ENCODE data around the gene FSTL3. TPM values are rescaled to one million over a fixed set of nuclear protein-coding genes. Genes with fewer than 3 reads are reported as not detected.

The FSTL3 gene
- total RNA-seq, 1 experiment from 2014 or later: 6.8 TPM

DNA sequence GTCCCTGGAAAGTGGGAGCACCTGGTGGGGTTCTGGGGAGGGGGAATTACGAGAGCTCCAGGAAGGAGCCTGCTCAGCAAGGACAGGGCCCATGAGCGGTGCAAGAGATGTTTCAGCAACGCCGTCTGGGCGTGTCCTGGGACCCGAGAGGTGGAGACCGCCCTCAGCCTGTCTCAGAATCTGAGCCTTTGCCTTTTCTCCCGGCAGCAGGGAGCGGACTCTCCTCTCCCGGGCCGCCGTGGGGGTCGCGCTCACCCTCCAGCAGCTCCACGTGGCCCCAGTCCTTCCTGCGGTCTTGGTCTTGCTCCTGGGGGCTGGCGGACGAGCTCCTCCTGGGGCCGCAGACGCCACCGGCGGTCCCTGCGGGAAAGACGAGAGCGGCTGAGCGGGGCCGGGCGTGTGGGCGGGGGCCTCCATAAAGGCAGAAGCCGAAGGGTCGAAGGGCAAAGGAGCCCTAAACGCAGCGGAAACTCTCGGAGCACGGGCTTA is 43.6 kb upstream of the FSTL3 start:
- Histone ChIP-seq H2BK15ac (ENCODE audit: low read depth, low read length) (no peak overlapping the region), H2AK5ac (ENCODE audit: insufficient read length, low read length) (no peak overlapping the region), H3T11ph (ENCODE audit: low read length) (no peak overlapping the region), H2BK120ac (ENCODE audit: low read depth, low read length, poor library complexity, severe bottlenecking) (no peak overlapping the region), H2BK5ac (ENCODE audit: insufficient read length, low read length) (no peak overlapping the region), H3K4ac (ENCODE audit: low read depth, low read length) (no peak overlapping the region), H2BK20ac (ENCODE audit: low read depth, low read length, poor library complexity, severe bottlenecking) (no peak overlapping the region), H3K18ac (ENCODE audit: insufficient read length, low read depth, low read length) (no peak overlapping the region), H4K20me1 (ENCODE audit: control insufficient read depth, insufficient read depth, insufficient read length) (peaks cover 4% of the 10 kb centered on the region), H4K8ac (replicated peaks; ENCODE audit: insufficient read length, low read depth, low read length) (no peak overlapping the region), H3K27me3 (ENCODE audit: insufficient read depth, low read length) (no peaks in the 10 kb centered on the region), H2AFZ (ENCODE audit: low read length) (no peak overlapping the region), H3K9me3 (ENCODE audit: control insufficient read depth, low read depth, low read length) (no peaks in the 10 kb centered on the region), H3K23me2 (ENCODE audit: insufficient read length, low read depth, low read length, poor library complexity, severe bottlenecking) (peaks cover 7% of the 10 kb centered on the region), H3K56ac (ENCODE audit: insufficient read length, low read depth, low read length) (no peak overlapping the region), H3K4me2 (ENCODE audit: insufficient read depth, insufficient read length, low read length) (peak overlapping the region; percentile 73), H3K23ac (ENCODE audit: insufficient read length, low read depth, low read length) (no peak overlapping the region), H2BK12ac (ENCODE audit: insufficient read length, low read depth, low read length) (no peak overlapping the region), H3K9ac (ENCODE audit: extremely low read depth, insufficient read length, low read length) (peak overlapping the region; percentile 40), H4K91ac (ENCODE audit: insufficient read length, low read depth, low read length) (no peak overlapping the region), H3K27ac (ENCODE audit: insufficient read length, low read depth, low read length) (no peak overlapping the region), H3K79me2 (ENCODE audit: insufficient read depth, low read length) (no peaks in the 10 kb centered on the region), H4K5ac (ENCODE audit: insufficient read length, low read depth, low read length) (no peak overlapping the region), H3K4me1 (ENCODE audit: insufficient read depth, low read length) (no peaks in the 10 kb centered on the region; the same call in 1 of the 2 replicates), H3K79me1 (ENCODE audit: insufficient read depth, low read depth, low read length, poor library complexity, severe bottlenecking) (peaks cover 9% of the 10 kb centered on the region), H3K14ac (ENCODE audit: insufficient read depth, low read length) (no peak overlapping the region)
- WGBS (ENCODE audit: extremely low coverage, insufficient read length, low lambda C conversion rate): no CpG with 5 or more reads among the region's 35 CpGs
- Mint-ChIP-seq H3K27me3 (ENCODE audit: low read depth) (peaks cover 10% of the 10 kb centered on the region), H3K9me3 (peaks cover 0 to 3% of the 10 kb centered on the region in 2 experiments; a peak in 1 of 5 replicates), H3K36me3 (ENCODE audit: insufficient read depth in 1 of 3, low read depth in 3 of 3) (peaks cover 21 to 34% (median 25%) of the 10 kb centered on the region in 3 experiments; a peak in 6 of 7 replicates), H3K4me1 (peaks cover 7 to 13% of the 10 kb centered on the region in 2 experiments), H3K4me3 (peak overlapping the region; percentile 96 to 99), H3K27ac (peak overlapping the region in 2 of 3 experiments; percentile 92 to 96; a peak in 4 of 7 replicates)
- TF ChIP-seq, protein P1, sequence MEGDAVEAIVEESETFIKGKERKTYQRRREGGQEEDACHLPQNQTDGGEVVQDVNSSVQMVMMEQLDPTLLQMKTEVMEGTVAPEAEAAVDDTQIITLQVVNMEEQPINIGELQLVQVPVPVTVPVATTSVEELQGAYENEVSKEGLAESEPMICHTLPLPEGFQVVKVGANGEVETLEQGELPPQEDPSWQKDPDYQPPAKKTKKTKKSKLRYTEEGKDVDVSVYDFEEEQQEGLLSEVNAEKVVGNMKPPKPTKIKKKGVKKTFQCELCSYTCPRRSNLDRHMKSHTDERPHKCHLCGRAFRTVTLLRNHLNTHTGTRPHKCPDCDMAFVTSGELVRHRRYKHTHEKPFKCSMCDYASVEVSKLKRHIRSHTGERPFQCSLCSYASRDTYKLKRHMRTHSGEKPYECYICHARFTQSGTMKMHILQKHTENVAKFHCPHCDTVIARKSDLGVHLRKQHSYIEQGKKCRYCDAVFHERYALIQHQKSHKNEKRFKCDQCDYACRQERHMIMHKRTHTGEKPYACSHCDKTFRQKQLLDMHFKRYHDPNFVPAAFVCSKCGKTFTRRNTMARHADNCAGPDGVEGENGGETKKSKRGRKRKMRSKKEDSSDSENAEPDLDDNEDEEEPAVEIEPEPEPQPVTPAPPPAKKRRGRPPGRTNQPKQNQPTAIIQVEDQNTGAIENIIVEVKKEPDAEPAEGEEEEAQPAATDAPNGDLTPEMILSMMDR (conservative IDR thresholded peaks at IDR 0.05): no peak
- peak; percentile 67 for DNase-seq

Measured in H9 (cell line).